Mesenchymal stem cell (in vitro differentiated cells and primary cell): ENCODE data around the gene ST7.

Experiments used
- DNase-seq: peaks from one replicate; pipeline ENCODE4 v3.0.0-alpha.2; 2013
- H2AFZ ChIP-seq: one replicate; pipeline ENCODE4 v1.6.1; 2013; ENCODE audit warnings: low read depth, mild to moderate bottlenecking, control low read depth, inconsistent platforms, low read length, moderate library complexity
- H2AK5ac ChIP-seq: 2 replicates; pipeline ENCODE4 v1.6.1; 2013; ENCODE audit warnings: low read length, moderate library complexity, mild to moderate bottlenecking, inconsistent platforms; ENCODE audit not compliant: severe bottlenecking
- H2BK120ac ChIP-seq: one replicate; pipeline ENCODE4 v1.6.1; 2013; ENCODE audit warnings: low read depth, mild to moderate bottlenecking, inconsistent platforms, low read length, moderate library complexity
- H2BK12ac ChIP-seq, 2 experiments: one replicate each; pipeline ENCODE4 v1.6.1; 2013; ENCODE audit warnings: inconsistent platforms in 2 of 2, low read length in 2 of 2, mild to moderate bottlenecking in 2 of 2, moderate library complexity in 2 of 2, control low read depth in 1 of 2
- H2BK15ac ChIP-seq: one replicate; pipeline ENCODE4 v1.6.1; 2013; ENCODE audit warnings: mild to moderate bottlenecking, low read depth, inconsistent platforms; ENCODE audit not compliant: poor library complexity, severe bottlenecking
- H2BK5ac ChIP-seq: 2 replicates; pipeline ENCODE4 v1.6.1; 2013; ENCODE audit warnings: low read depth, mild to moderate bottlenecking, low read length, control low read depth, inconsistent platforms; ENCODE audit not compliant: poor library complexity, severe bottlenecking
- H3K14ac ChIP-seq, 2 experiments: one replicate each; pipeline ENCODE4 v1.6.1; 2013; ENCODE audit warnings: inconsistent platforms in 2 of 2, low read length in 2 of 2, control low read depth in 1 of 2, mild to moderate bottlenecking in 1 of 2, moderate library complexity in 1 of 2
- H3K18ac ChIP-seq, 2 experiments: one replicate each; pipeline ENCODE4 v1.6.1; 2013; ENCODE audit warnings: inconsistent platforms in 2 of 2, low read length in 2 of 2, control low read depth in 1 of 2, low read depth in 1 of 2, mild to moderate bottlenecking in 1 of 2
- H3K23ac ChIP-seq, 2 experiments: one replicate each; pipeline ENCODE4 v1.6.1; 2013; ENCODE audit warnings: inconsistent platforms in 2 of 2, low read length in 2 of 2, mild to moderate bottlenecking in 2 of 2, moderate library complexity in 2 of 2, control low read depth in 1 of 2
- H3K27ac ChIP-seq: 2 replicates; pipeline ENCODE4 v1.5.1; 2013; ENCODE audit warnings: mild to moderate bottlenecking, moderate library complexity, low read length, control low read depth, inconsistent platforms; ENCODE audit not compliant: poor library complexity, severe bottlenecking
- H3K27me3 ChIP-seq, 2 experiments: 2 replicates each; pipeline versions ENCODE4 v1.6.1 to v1.7.0; 2013; ENCODE audit warnings: low read length in 2 of 2, mild to moderate bottlenecking in 2 of 2, moderate library complexity in 2 of 2, control low read depth in 1 of 2, inconsistent platforms in 1 of 2; ENCODE audit not compliant: control insufficient read depth in 1 of 2, insufficient read depth in 1 of 2
- H3K36me3 ChIP-seq, 2 experiments: 2 replicates each; pipeline versions ENCODE4 v1.6.1 to v1.7.0; 2013; ENCODE audit warnings: low read length in 2 of 2, control low read depth in 1 of 2, inconsistent platforms in 1 of 2, low read depth in 1 of 2, mild to moderate bottlenecking in 1 of 2; ENCODE audit not compliant: insufficient read depth in 2 of 2, control insufficient read depth in 1 of 2
- H3K4ac ChIP-seq, 2 experiments: one replicate each; pipeline ENCODE4 v1.6.1; 2013; ENCODE audit warnings: inconsistent platforms in 2 of 2, low read length in 2 of 2, mild to moderate bottlenecking in 2 of 2, moderate library complexity in 2 of 2, control low read depth in 1 of 2, low read depth in 1 of 2
- H3K4me1 ChIP-seq: 2 replicates; pipeline ENCODE4 v1.6.1; 2013; ENCODE audit warnings: low read depth, low read length, control low read depth; ENCODE audit not compliant: control insufficient read depth, insufficient read depth
- H3K4me2 ChIP-seq: 2 replicates; pipeline ENCODE4 v1.6.1; 2013; ENCODE audit warnings: low read length, mild to moderate bottlenecking, inconsistent platforms; ENCODE audit not compliant: poor library complexity, severe bottlenecking
- H3K4me3 ChIP-seq, 2 experiments: 2 replicates each; pipeline versions ENCODE4 v1.5.1 to v1.7.0; 2013; ENCODE audit warnings: low read length in 2 of 2, mild to moderate bottlenecking in 2 of 2, control low read depth in 1 of 2, low read depth in 1 of 2; ENCODE audit not compliant: insufficient read depth in 1 of 2
- H3K79me1 ChIP-seq: replicated peaks from 2 replicates; pipeline ENCODE4 v1.6.1; 2013; ENCODE audit warnings: mild to moderate bottlenecking, control low read depth, low read length, inconsistent platforms; ENCODE audit not compliant: poor library complexity, severe bottlenecking
- H3K9ac ChIP-seq: 2 replicates; pipeline ENCODE4 v1.7.0; 2013; ENCODE audit warnings: mild to moderate bottlenecking, low read length, moderate library complexity
- H3K9me3 ChIP-seq: 2 replicates; pipeline ENCODE4 v1.7.0; 2013; ENCODE audit warnings: mild to moderate bottlenecking, low read length; ENCODE audit not compliant: control insufficient read depth
- H4K8ac ChIP-seq: one replicate; pipeline ENCODE4 v1.6.1; 2013; ENCODE audit warnings: inconsistent platforms, mild to moderate bottlenecking, low read length, moderate library complexity
- H4K91ac ChIP-seq: one replicate; pipeline ENCODE4 v1.6.1; 2013; ENCODE audit warnings: mild to moderate bottlenecking, low read length, inconsistent platforms
- WGBS: methylation state at CpG from one replicate; pipeline ENCODE4 v1.1.7; 2013; ENCODE audit warnings: mixed read lengths; 5-methylcytosine and 5-hydroxymethylcytosine counted together

ST7 gene

GRCh38 chr7:117061751-117062150 is 108.5 kb downstream of the ST7 start:
- Histone ChIP-seq H2BK5ac (no peak overlapping the region), H3K9ac (no peak overlapping the region), H3K9me3 (no peaks in the 10 kb centered on the region), H3K27ac (no peak overlapping the region), H3K23ac (no peak overlapping the region), H3K4me3 (no peak overlapping the region), H3K36me3 (no peaks in the 10 kb centered on the region), H3K18ac (no peak overlapping the region), H2AK5ac (no peak overlapping the region), H2BK12ac (no peak overlapping the region), H2BK15ac (no peak overlapping the region), H3K4me1 (no peaks in the 10 kb centered on the region), H3K14ac (no peak overlapping the region), H3K4ac (no peak overlapping the region), H3K4me2 (no peak overlapping the region), H4K8ac (no peak overlapping the region), H2AFZ (peak overlapping the region; percentile 4), H4K91ac (no peak overlapping the region), H3K79me1 (peaks cover 17% of the 10 kb centered on the region), H2BK120ac (no peak overlapping the region), H3K27me3 (no peaks in the 10 kb centered on the region)
- DNase-seq, result no peak

GRCh38 chr7:117062300-117062699 is 109.0 kb downstream of the ST7 start:
- no peak overlapping the region for H2BK5ac ChIP-seq
- H2AFZ ChIP-seq, result no peak overlapping the region
- no peak overlapping the region for H3K27ac ChIP-seq
- H3K14ac ChIP-seq, result no peak overlapping the region
- H3K18ac ChIP-seq, result no peak overlapping the region
- no peak overlapping the region for H3K4me2 ChIP-seq
- no peak overlapping the region for H2AK5ac ChIP-seq
- no CpG with 5 or more reads among the region's 1 CpG for WGBS
- H3K23ac ChIP-seq, result no peak overlapping the region
- H3K27me3 ChIP-seq, result no peaks in the 10 kb centered on the region
- DNase-seq, result no peak
- no peaks in the 10 kb centered on the region for H3K36me3 ChIP-seq
- no peak overlapping the region for H4K8ac ChIP-seq
- H2BK120ac ChIP-seq, result no peak overlapping the region
- no peak overlapping the region for H2BK15ac ChIP-seq
- no peak overlapping the region for H3K9ac ChIP-seq
- no peak overlapping the region for H3K4me3 ChIP-seq
- H3K79me1 ChIP-seq, result peaks cover 18% of the 10 kb centered on the region
- no peaks in the 10 kb centered on the region for H3K4me1 ChIP-seq
- no peaks in the 10 kb centered on the region for H3K9me3 ChIP-seq
- no peak overlapping the region for H4K91ac ChIP-seq
- no peak overlapping the region for H2BK12ac ChIP-seq
- no peak overlapping the region for H3K4ac ChIP-seq

- no peak overlapping the region for H3K18ac ChIP-seq
- no peak overlapping the region for H2BK15ac ChIP-seq
- no peaks in the 10 kb centered on the region for H3K27me3 ChIP-seq
- H3K14ac ChIP-seq, result no peak overlapping the region
- no peak overlapping the region for H2BK5ac ChIP-seq
- peaks cover 24% of the 10 kb centered on the region for H3K79me1 ChIP-seq
- H2AK5ac ChIP-seq, result no peak overlapping the region
- no peak overlapping the region for H3K27ac ChIP-seq
- H3K4ac ChIP-seq, result no peak overlapping the region
- no peak overlapping the region for H2BK120ac ChIP-seq
- DNase-seq, result no peak
- H2BK12ac ChIP-seq, result no peak overlapping the region
- H3K9me3 ChIP-seq, result no peaks in the 10 kb centered on the region
- no peak overlapping the region for H4K8ac ChIP-seq
- H3K36me3 ChIP-seq, result no peaks in the 10 kb centered on the region
- no peak overlapping the region for H4K91ac ChIP-seq
- 100% methylated on average over 3 of the region's 3 CpGs for WGBS
- H3K9ac ChIP-seq, result no peak overlapping the region
- H2AFZ ChIP-seq, result no peak overlapping the region
- H3K4me3 ChIP-seq, result no peak overlapping the region
- H3K23ac ChIP-seq, result no peak overlapping the region
- no peak overlapping the region for H3K4me2 ChIP-seq
- H3K4me1 ChIP-seq, result peaks cover 3% of the 10 kb centered on the region
Measured at GRCh38 chr7:117064688-117065087, 111.4 kb downstream of the ST7 start.

GRCh38 chr7:117065571-117066150 is 112.4 kb downstream of the ST7 start:
- no peak overlapping the region for H2BK120ac ChIP-seq
- H2BK12ac ChIP-seq, result no peak overlapping the region
- no peaks in the 10 kb centered on the region for H3K9me3 ChIP-seq
- H3K27ac ChIP-seq, result no peak overlapping the region
- H2BK5ac ChIP-seq, result no peak overlapping the region
- H4K8ac ChIP-seq, result no peak overlapping the region
- no peaks in the 10 kb centered on the region for H3K27me3 ChIP-seq
- DNase-seq, result no peak
- H3K36me3 ChIP-seq, result no peaks in the 10 kb centered on the region
- WGBS, result 80% methylated on average over 3 of the region's 3 CpGs
- no peak overlapping the region for H3K18ac ChIP-seq
- H2AK5ac ChIP-seq, result no peak overlapping the region
- no peak overlapping the region for H2AFZ ChIP-seq
- H3K4me1 ChIP-seq, result peaks cover 3% of the 10 kb centered on the region
- H3K4ac ChIP-seq, result no peak overlapping the region
- H3K9ac ChIP-seq, result no peak overlapping the region
- H2BK15ac ChIP-seq, result no peak overlapping the region
- H3K79me1 ChIP-seq, result peaks cover 20% of the 10 kb centered on the region
- H3K14ac ChIP-seq, result no peak overlapping the region
- H3K23ac ChIP-seq, result no peak overlapping the region
- no peak overlapping the region for H4K91ac ChIP-seq
- no peak overlapping the region for H3K4me3 ChIP-seq
- H3K4me2 ChIP-seq, result no peak overlapping the region
